Fibroblast of lung (primary cell): ENCODE results near the gene IL1RAP. TPM values are rescaled to one million over a fixed set of nuclear protein-coding genes. Genes with fewer than 3 reads are reported as not detected.

ENCODE experiments used
- DNase-seq, 2 donors: peaks; one replicate each; pipeline versions ENCODE4 v3.0.0 to v3.0.0-alpha.2; 2010; ENCODE audit warnings: low read depth in 2 of 2
- H2AFZ ChIP-seq: 2 replicates; pipeline ENCODE4 v1.5.1; 2012; ENCODE audit warnings: low read length, control low read depth, inconsistent platforms
- H3K27ac ChIP-seq: 2 replicates; pipeline ENCODE4 v1.5.1; 2011; ENCODE audit warnings: low read length, control low read depth; ENCODE audit not compliant: insufficient read depth
- H3K27me3 ChIP-seq: 2 replicates; pipeline ENCODE4 v1.5.1; 2011; ENCODE audit warnings: mild to moderate bottlenecking, low read length; ENCODE audit not compliant: control insufficient read depth, insufficient read depth
- H3K36me3 ChIP-seq: 2 replicates; pipeline ENCODE4 v1.5.1; 2011; ENCODE audit warnings: low read length; ENCODE audit not compliant: control insufficient read depth, insufficient read depth
- H3K4me1 ChIP-seq: 2 replicates; pipeline ENCODE4 v1.5.1; 2011; ENCODE audit warnings: low read length; ENCODE audit not compliant: control insufficient read depth, insufficient read depth; ENCODE audit errors: extremely low read depth
- H3K4me2 ChIP-seq: 2 replicates; pipeline ENCODE4 v1.5.1; 2011; ENCODE audit warnings: low read length, control low read depth; ENCODE audit not compliant: insufficient read depth; ENCODE audit errors: extremely low read depth
- H3K4me3 ChIP-seq, 4 experiments: fragments of 200-600 bp in 1 of 4; sonication (generic) in 1 of 4; replicated peaks in 1 of 4; 2 replicates each; pipeline ENCODE4 v1.5.1; 2011 to 2016; ENCODE audit warnings: low read length in 4 of 4, low read depth in 3 of 4, mild to moderate bottlenecking in 3 of 4, control low read depth in 2 of 4, inconsistent platforms in 1 of 4, mixed read lengths in 1 of 4; ENCODE audit not compliant: insufficient read depth in 1 of 4; ENCODE audit errors: control extremely low read depth in 1 of 4
- H3K79me2 ChIP-seq: 2 replicates; pipeline ENCODE4 v1.5.1; 2012; ENCODE audit warnings: mild to moderate bottlenecking, low read length, inconsistent platforms; ENCODE audit not compliant: control insufficient read depth, insufficient read depth
- H3K9ac ChIP-seq: 2 replicates; pipeline ENCODE4 v1.5.1; 2011; ENCODE audit warnings: mild to moderate bottlenecking, low read length, control low read depth; ENCODE audit not compliant: insufficient read depth
- H3K9me3 ChIP-seq: 2 replicates; pipeline ENCODE4 v1.5.1; 2012; ENCODE audit warnings: low read depth, low read length; ENCODE audit not compliant: control insufficient read depth, insufficient read depth
- H4K20me1 ChIP-seq: 2 replicates; pipeline ENCODE4 v1.5.1; 2011; ENCODE audit warnings: low read length; ENCODE audit not compliant: control insufficient read depth, insufficient read depth; ENCODE audit errors: extremely low read depth
- EZH2 ChIP-seq: IDR thresholded peaks from 2 replicates; pipeline ENCODE4 v1.5.1; 2012; ENCODE audit warnings: low read length, control low read depth, mild to moderate bottlenecking; ENCODE audit errors: missing control alignments
- polyA plus RNA-seq, 2 donors: library from polyadenylated mRNA; depleted of rRNA in 1 of 2; stranded (reverse) in 1 of 2; unstranded in 1 of 2; fragments of >200 nt; gene quantifications; 2 replicates each; pipeline ENCODE4 v1.2.1, GENCODE V29; 2011 to 2012; ENCODE audit warnings: missing spikeins in 1 of 2
- total RNA-seq: library from RNA; depleted of rRNA; stranded (reverse); fragments of >200 nt; gene quantifications from 2 replicates; pipeline ENCODE4 v1.2.1, GENCODE V29; 2014
- TF ChIP-seq, protein P1 (sequence below), 2 donors: IDR thresholded peaks in 1 of 2; conservative IDR thresholded peaks in 1 of 2; 1 replicate in 1 of 2; 2 replicates in 1 of 2; pipeline ENCODE4 v1.5.1; 2011 to 2012; ENCODE audit warnings: low read length in 2 of 2, control low read depth in 1 of 2, inconsistent platforms in 1 of 2, low read depth in 1 of 2, mild to moderate bottlenecking in 1 of 2

Gene IL1RAP
- total and polyA plus RNA-seq, 2 donors (not counting 1 experiment from before 2014, with no cell fraction given), result 10.2 to 12.6 TPM

DNA sequence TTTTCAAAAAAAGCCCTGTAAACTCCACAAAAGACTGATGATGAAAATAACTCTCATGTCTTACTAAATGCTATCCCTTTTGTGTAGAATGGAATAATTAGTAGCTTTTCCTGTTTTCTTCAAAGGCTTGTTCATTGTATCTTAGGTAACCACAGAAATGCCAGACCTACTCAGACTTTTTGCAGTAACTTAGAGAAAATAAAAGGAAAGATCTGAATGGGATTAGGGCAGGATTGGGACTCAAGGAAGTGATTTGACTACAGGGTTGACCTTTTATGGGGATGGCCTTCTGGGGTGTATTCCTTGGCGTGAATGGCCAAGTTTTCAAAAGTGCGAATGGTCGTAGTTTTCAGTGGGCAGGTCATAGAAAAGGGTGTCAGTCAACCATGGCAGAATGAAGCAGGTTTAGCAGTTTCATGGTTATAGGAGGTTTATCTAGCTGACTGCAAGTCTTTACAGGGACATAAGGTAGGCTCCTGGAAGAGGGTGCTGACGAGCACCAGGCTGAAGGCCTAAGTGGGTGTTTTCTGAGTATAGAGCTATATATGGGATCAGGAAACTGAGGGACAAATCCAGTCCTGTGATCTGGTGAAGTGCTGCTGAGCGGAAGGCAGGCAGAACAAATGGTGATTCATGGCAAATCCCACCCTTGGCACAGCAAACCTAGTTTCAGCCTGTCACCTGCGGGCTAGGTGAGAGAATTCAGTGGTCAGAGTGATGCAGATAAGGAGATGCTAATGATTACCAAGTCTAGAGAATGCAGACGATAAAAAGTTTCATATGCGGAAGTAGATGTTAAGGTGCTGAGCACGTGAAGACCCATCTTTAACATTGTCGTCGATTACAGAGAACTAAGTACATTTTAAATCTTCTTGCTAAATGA lies 46.4 kb downstream of the IL1RAP start:
- no peaks in the 10 kb centered on the region for H3K79me2 ChIP-seq
- H3K4me1 ChIP-seq, result no peaks in the 10 kb centered on the region
- DNase-seq, result no peak
- no peak for TF ChIP-seq EZH2
- TF ChIP-seq, protein P1, sequence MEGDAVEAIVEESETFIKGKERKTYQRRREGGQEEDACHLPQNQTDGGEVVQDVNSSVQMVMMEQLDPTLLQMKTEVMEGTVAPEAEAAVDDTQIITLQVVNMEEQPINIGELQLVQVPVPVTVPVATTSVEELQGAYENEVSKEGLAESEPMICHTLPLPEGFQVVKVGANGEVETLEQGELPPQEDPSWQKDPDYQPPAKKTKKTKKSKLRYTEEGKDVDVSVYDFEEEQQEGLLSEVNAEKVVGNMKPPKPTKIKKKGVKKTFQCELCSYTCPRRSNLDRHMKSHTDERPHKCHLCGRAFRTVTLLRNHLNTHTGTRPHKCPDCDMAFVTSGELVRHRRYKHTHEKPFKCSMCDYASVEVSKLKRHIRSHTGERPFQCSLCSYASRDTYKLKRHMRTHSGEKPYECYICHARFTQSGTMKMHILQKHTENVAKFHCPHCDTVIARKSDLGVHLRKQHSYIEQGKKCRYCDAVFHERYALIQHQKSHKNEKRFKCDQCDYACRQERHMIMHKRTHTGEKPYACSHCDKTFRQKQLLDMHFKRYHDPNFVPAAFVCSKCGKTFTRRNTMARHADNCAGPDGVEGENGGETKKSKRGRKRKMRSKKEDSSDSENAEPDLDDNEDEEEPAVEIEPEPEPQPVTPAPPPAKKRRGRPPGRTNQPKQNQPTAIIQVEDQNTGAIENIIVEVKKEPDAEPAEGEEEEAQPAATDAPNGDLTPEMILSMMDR (conservative IDR thresholded peaks at IDR 0.05 in 1 of 2, IDR thresholded peaks at IDR 0.05 in 1 of 2; ENCODE audit: low read depth in 1 of 2, low read length in 2 of 2), result no peak
- H3K9me3 ChIP-seq, result no peaks in the 10 kb centered on the region
- no peaks in the 10 kb centered on the region for H4K20me1 ChIP-seq
- H3K36me3 ChIP-seq, result no peaks in the 10 kb centered on the region
- no peak overlapping the region for H2AFZ ChIP-seq
- H3K9ac ChIP-seq, result no peak overlapping the region
- no peak overlapping the region for H3K4me3 ChIP-seq
- H3K27me3 ChIP-seq, result no peaks in the 10 kb centered on the region
- H3K27ac ChIP-seq, result no peak overlapping the region
- no peak overlapping the region for H3K4me2 ChIP-seq

DNA sequence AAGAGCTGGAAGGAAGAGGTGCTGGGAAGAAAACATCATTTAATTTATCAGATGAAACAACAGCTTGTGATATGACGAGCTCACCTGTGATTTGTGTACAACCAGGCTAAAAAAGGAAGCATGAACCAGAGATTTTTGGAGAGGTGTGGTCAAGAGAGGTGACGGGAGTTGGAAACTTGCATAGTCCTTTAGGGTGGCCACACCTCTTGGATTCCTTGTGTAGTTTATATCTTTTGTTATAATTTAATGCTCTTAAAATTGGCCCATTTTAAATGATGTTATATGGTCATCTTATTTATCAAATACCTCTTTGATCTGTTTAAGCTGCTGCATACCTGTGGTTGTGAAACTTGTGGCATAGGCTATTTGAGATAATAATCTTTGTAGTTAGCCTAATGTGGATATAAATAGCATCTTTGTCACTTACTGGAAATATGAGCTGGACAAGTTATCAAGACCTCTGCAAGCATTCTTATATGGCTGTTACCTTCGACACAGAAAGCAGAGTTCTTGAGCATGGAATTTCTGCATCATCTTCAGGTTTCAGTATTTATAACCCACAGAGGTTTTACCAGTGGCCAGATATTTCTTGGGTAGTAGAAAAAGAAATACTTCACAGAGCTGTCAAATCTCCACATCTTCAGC lies 49.1 kb downstream of the IL1RAP start:
- Histone ChIP-seq H3K36me3 (no peaks in the 10 kb centered on the region), H3K4me3 (no peak overlapping the region), H3K4me1 (peaks cover 3% of the 10 kb centered on the region), H2AFZ (no peak overlapping the region), H3K79me2 (no peaks in the 10 kb centered on the region), H3K9ac (no peak overlapping the region), H4K20me1 (no peaks in the 10 kb centered on the region), H3K27ac (no peak overlapping the region), H3K27me3 (no peaks in the 10 kb centered on the region), H3K4me2 (no peak overlapping the region), H3K9me3 (no peaks in the 10 kb centered on the region)
- DNase-seq, result peak in 1 of 2 donors; percentile 92
- TF ChIP-seq EZH2, result no peak
- TF ChIP-seq, protein P1 (conservative IDR thresholded peaks at IDR 0.05 in 1 of 2, IDR thresholded peaks at IDR 0.05 in 1 of 2; ENCODE audit: low read depth in 1 of 2, low read length in 2 of 2), result no peak

DNA sequence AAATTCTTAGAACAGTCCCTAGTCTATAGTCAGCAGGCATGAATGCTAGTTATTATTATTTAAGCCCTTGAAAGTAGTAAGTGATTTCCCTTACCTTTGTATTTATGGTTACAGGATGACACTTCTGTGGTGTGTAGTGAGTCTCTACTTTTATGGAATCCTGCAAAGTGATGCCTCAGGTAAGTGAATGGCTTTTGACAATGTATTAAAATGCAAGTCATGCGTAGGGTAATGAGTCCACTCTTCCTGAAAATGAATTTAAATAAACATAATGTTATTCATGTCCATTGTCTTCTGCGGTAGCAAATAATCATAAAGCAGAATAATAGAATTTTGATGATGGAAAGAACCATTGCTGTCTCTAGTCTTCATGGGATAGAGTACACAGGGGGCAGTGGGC lies 50.3 kb downstream of the IL1RAP start:
- no peak for DNase-seq
- TF ChIP-seq, protein P1 (conservative IDR thresholded peaks at IDR 0.05 in 1 of 2, IDR thresholded peaks at IDR 0.05 in 1 of 2; ENCODE audit: low read depth in 1 of 2, low read length in 2 of 2), result no peak
- no peak for TF ChIP-seq EZH2
- Histone ChIP-seq H3K27me3 (no peaks in the 10 kb centered on the region), H3K36me3 (no peaks in the 10 kb centered on the region), H3K79me2 (no peaks in the 10 kb centered on the region), H3K9ac (no peak overlapping the region), H3K27ac (no peak overlapping the region), H3K9me3 (no peaks in the 10 kb centered on the region), H3K4me3 (no peak overlapping the region), H3K4me1 (peaks cover 3% of the 10 kb centered on the region), H4K20me1 (no peaks in the 10 kb centered on the region), H3K4me2 (no peak overlapping the region), H2AFZ (no peak overlapping the region)
